HepG2 (cell line): ENCODE data around the gene MYOM1.
"Not testable (repeated sequence)": the region's sequence is repeated elsewhere in the genome, so short reads cannot be mapped to it uniquely, and the experiment has no call there.

Experiments used
- HMG20A ChIP-seq: IDR thresholded peaks from 2 replicates; pipeline ENCODE4 v1.6.1; 2016; ENCODE audit warnings: borderline replicate concordance
- KLF13 ChIP-seq: sonication (generic); formaldehyde crosslinking; IDR thresholded peaks from 2 replicates; pipeline ENCODE4 v1.4.0; 2020; ENCODE audit warnings: mild to moderate bottlenecking, missing genetic modification reagents
- TF ChIP-seq, protein P1 (sequence below): sonication (generic); formaldehyde crosslinking; IDR thresholded peaks from 2 replicates; pipeline ENCODE4 v1.4.0; 2020; ENCODE audit warnings: low read depth, mild to moderate bottlenecking, missing genetic modification reagents

DNA sequence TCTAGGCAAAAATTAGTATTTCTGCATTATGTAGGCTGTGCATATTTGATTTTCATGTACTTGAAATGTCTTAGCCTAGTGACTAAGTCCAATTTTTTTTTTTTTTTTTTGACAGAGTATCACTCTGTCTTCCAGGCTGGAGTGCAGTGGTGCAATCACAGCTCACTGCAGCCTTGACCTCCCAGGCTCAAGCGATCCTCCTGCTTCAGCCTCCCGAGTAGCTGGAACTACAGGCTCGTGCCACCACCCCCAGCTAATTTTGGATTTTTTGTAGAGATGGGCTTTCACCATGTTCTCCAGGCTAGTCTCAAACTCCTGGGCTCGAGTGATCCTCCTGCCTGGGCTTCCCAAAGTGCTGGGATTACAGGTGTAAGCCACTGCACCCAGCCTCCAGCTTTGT is 156.0 kb downstream of the MYOM1 start:
- TF ChIP-seq HMG20A, KLF13 (CRISPR knock-in tag): not testable (repeated sequence)
- TF ChIP-seq, protein P1, sequence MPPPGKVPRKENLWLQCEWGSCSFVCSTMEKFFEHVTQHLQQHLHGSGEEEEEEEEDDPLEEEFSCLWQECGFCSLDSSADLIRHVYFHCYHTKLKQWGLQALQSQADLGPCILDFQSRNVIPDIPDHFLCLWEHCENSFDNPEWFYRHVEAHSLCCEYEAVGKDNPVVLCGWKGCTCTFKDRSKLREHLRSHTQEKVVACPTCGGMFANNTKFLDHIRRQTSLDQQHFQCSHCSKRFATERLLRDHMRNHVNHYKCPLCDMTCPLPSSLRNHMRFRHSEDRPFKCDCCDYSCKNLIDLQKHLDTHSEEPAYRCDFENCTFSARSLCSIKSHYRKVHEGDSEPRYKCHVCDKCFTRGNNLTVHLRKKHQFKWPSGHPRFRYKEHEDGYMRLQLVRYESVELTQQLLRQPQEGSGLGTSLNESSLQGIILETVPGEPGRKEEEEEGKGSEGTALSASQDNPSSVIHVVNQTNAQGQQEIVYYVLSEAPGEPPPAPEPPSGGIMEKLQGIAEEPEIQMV (CRISPR knock-in tag): not testable (repeated sequence)
